Lower lobe of right lung (tissue), 2 donors: ENCODE results near the gene SMIM38. TPM values are rescaled to one million over a fixed set of nuclear protein-coding genes. Genes with fewer than 3 reads are reported as not detected.
A peak's percentile ranks its signal among the peaks of the same experiment; 100 is the strongest.

Source experiments
- ATAC-seq, 2 donors: fragments of 200-7000 bp; cut with Tn5 transposase; one replicate each; pipeline ENCODE4 v1.9.1; 2020 to 2022; ENCODE audit warnings: mild to moderate bottlenecking in 2 of 2, moderate library complexity in 2 of 2
- DNase-seq: peaks from one replicate; pipeline ENCODE4 v3.0.0-alpha.2; 2020
- H3K27ac ChIP-seq: fragments of 200-600 bp; one replicate; pipeline ENCODE4 v1.8.0; 2022
- H3K27me3 ChIP-seq: fragments of 200-600 bp; one replicate; pipeline ENCODE4 v1.8.0; 2022; ENCODE audit warnings: low read depth
- H3K36me3 ChIP-seq: fragments of 200-600 bp; one replicate; pipeline ENCODE4 v1.8.0; 2022; ENCODE audit warnings: mild to moderate bottlenecking
- H3K4me1 ChIP-seq: fragments of 200-600 bp; one replicate; pipeline ENCODE4 v1.8.0; 2022
- H3K4me3 ChIP-seq: fragments of 200-600 bp; one replicate; pipeline ENCODE4 v1.8.0; 2022; ENCODE audit warnings: mild to moderate bottlenecking
- H3K9me3 ChIP-seq: fragments of 200-600 bp; one replicate; pipeline ENCODE4 v1.8.0; 2022
- intact Hi-C: fragments of 100-400 bp; cut with DNase I; formaldehyde crosslinking; loops from one replicate; pipeline ENCODE4 v1.11.0; 2022
- total RNA-seq: library from RNA; stranded (reverse); fragmentation: NEBNext Ultra II Directional; extraction: Animal tissue kit (Norgen Biotek cat#: 25700); gene quantifications from one replicate; pipeline ENCODE4 v1.2.1, GENCODE V29; 2021
- TF ChIP-seq, protein P1 (sequence below): fragments of 200-600 bp; IDR thresholded peaks from one replicate; pipeline ENCODE4 v1.8.0; 2022; ENCODE audit warnings: antibody characterized with exemption, mild to moderate bottlenecking
- donor health status: DM: no; HTN: yes; CAD: no; lungs with severe emphysema.

The SMIM38 gene
- total RNA-seq, 1 donor from 2014 or later = not detected

DNA sequence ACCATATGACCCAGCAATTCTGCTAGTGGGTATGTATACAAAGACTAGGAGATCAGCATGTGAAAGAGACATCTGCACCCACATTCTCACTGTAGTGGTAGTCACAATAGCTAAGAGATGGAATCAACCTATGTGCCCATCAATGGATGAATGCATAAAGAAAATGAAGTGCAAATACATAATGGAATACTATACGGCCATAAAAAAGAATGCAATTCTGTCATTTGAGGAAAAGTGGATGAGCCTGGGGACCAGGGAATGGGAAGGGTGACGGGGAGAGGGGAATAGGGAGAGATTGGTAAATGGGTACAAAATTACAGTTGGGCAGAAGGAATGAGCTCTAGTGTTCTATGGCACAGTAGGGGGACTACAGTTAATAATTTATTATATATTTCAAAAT lies 26.7 kb upstream of the SMIM38 start:
- no peak overlapping the region for H3K4me3 ChIP-seq
- H3K4me1 ChIP-seq = peaks cover 10% of the 10 kb centered on the region
- ATAC-seq (no peak), DNase-seq (no peak)
- no peaks in the 10 kb centered on the region for H3K27me3 ChIP-seq
- H3K9me3 ChIP-seq = peaks cover 5% of the 10 kb centered on the region
- intact Hi-C loops = no loop called here
- TF ChIP-seq, protein P1, sequence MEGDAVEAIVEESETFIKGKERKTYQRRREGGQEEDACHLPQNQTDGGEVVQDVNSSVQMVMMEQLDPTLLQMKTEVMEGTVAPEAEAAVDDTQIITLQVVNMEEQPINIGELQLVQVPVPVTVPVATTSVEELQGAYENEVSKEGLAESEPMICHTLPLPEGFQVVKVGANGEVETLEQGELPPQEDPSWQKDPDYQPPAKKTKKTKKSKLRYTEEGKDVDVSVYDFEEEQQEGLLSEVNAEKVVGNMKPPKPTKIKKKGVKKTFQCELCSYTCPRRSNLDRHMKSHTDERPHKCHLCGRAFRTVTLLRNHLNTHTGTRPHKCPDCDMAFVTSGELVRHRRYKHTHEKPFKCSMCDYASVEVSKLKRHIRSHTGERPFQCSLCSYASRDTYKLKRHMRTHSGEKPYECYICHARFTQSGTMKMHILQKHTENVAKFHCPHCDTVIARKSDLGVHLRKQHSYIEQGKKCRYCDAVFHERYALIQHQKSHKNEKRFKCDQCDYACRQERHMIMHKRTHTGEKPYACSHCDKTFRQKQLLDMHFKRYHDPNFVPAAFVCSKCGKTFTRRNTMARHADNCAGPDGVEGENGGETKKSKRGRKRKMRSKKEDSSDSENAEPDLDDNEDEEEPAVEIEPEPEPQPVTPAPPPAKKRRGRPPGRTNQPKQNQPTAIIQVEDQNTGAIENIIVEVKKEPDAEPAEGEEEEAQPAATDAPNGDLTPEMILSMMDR = no peak
- no peak overlapping the region for H3K27ac ChIP-seq
- H3K36me3 ChIP-seq = no peaks in the 10 kb centered on the region

DNA sequence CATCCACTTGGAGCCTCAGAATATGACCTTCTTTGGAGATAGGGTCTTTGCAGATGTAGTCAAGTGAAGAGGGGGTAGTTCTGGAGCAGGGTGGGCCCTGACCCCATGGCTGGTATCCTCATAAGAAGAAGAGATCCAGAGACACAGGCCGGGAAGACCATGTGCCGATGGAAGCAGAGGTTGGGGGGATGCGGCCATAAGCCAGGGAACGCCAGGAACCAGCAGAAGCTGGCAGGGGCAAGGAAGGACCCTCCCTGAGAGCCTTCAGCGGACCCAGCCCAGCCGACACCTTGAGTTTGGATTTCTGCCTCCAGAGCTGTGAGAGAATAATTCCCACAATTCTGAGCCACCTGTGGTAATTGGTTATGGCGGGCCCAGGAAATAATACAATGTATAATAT lies 26.1 kb upstream of the SMIM38 start:
- TF ChIP-seq, protein P1 = no peak
- Histone ChIP-seq H3K4me1 (peaks cover 7% of the 10 kb centered on the region), H3K4me3 (no peak overlapping the region), H3K27me3 (no peaks in the 10 kb centered on the region), H3K9me3 (peaks cover 5% of the 10 kb centered on the region), H3K36me3 (no peaks in the 10 kb centered on the region), H3K27ac (no peak overlapping the region)
- DNase-seq (no peak), ATAC-seq (no peak)
- intact Hi-C loops = no loop called here

DNA sequence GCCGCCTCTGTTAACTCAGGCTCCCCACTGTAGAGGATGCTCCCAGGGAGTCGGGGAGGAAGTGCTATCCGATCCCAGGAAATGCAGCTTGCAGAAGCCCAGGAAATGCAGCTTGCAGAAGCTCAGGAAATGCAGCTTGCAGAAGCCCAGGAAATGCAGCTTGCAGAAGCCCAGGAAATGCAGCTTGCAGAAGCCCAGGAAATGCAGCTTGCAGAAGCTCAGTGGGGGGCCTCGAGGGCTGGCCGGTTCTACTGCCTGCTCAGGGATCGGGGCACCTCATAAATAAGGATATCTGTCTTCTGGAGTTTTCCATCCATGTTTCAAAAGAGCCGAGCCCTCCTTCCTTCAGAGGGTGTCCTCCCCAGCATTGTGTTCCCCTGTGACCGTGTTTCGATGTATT lies 25.1 kb upstream of the SMIM38 start:
- DNase-seq = no peak
- Histone ChIP-seq H3K27me3 (no peaks in the 10 kb centered on the region), H3K27ac (no peak overlapping the region), H3K9me3 (peaks cover 5% of the 10 kb centered on the region), H3K36me3 (no peaks in the 10 kb centered on the region), H3K4me3 (no peak overlapping the region), H3K4me1 (peaks cover 7% of the 10 kb centered on the region)
- ATAC-seq = no peak
- intact Hi-C loops = no loop called here
- TF ChIP-seq, protein P1 = no peak

DNA sequence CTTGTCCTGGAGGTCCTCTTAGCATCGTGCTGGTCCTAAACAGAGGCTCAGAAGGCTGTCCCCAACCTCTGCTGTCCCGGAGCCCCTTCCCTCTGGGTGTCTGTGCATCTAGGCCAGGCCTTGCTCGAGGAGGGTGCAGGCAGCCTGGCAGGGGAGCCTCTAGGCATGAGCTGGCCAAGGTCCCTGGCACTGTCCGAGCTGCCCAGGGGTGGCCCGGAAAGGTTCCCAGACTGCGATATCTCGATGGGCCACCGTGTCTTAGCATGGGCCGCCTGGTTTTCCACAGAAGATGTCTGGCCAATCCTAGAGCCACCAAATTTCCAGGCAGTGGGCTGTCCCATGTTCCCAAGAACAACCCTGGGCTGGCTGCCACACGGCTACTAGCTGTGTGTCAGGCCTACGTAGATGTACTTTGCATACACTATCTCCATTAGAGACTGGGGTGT lies 24.6 kb upstream of the SMIM38 start:
- Histone ChIP-seq H3K4me1 (peaks cover 7% of the 10 kb centered on the region), H3K27ac (no peak overlapping the region), H3K27me3 (no peaks in the 10 kb centered on the region), H3K9me3 (peaks cover 5% of the 10 kb centered on the region), H3K4me3 (no peak overlapping the region), H3K36me3 (no peaks in the 10 kb centered on the region)
- intact Hi-C loops = no loop called here
- no peak for DNase-seq
- TF ChIP-seq, protein P1 = no peak
- ATAC-seq = peak; percentile 12 to 36

DNA sequence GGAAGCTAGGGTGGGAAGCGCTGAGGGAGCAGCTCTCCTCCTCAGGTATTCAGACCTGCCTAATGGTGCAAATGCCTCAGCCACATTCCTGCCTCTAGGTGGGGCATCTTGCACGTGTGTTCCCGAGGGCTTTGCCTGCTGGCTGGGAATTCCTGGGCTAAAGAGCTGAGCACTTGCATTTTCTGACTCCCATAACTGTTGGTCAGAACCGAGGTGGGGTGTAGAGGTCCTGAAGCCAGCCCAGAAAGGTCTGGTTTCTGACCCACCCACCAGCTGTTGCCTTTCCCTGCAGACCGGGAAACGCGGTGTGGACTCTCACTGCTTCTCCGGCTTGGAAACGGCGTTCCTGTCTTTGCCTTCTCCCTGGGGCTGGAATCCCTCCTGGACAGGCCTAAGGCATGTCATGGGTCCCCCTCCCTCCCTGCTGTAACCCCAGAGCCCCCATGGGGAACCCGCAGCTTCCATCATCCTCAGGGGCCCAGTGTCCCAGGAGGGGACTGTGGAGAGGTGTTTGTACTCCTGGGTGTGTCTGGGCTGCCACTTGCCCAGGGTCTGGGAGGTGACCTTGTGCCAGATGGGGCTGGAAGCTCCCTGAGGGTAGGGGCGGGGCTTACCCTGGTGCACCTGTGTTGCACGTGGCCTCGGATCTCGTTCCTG lies 24.0 kb upstream of the SMIM38 start:
- no peaks in the 10 kb centered on the region for H3K27me3 ChIP-seq
- intact Hi-C loops = no loop called here

More for the DNA sequence above, 24.0 kb upstream of the SMIM38 start:
- ATAC-seq (peak; percentile 89 to 95), DNase-seq (peak; percentile 84)
- H3K4me1 ChIP-seq = peaks cover 7% of the 10 kb centered on the region
- H3K27ac ChIP-seq = no peak overlapping the region
- TF ChIP-seq, protein P1 = peak; percentile 82
- no peak overlapping the region for H3K4me3 ChIP-seq
- no peaks in the 10 kb centered on the region for H3K36me3 ChIP-seq
- peaks cover 5% of the 10 kb centered on the region for H3K9me3 ChIP-seq
